Cerebellar cortex (tissue), 1 donor: ENCODE results near the gene CMSS1.
"Not testable (repeated sequence)": the region's sequence is repeated elsewhere in the genome, so short reads cannot be mapped to it uniquely, and the experiment has no call there.

ENCODE experiments used
- DNase-seq: peaks from one replicate; pipeline ENCODE4 v3.0.0-alpha.2; 2015; ENCODE audit warnings: low spot score

The CMSS1 gene

DNA sequence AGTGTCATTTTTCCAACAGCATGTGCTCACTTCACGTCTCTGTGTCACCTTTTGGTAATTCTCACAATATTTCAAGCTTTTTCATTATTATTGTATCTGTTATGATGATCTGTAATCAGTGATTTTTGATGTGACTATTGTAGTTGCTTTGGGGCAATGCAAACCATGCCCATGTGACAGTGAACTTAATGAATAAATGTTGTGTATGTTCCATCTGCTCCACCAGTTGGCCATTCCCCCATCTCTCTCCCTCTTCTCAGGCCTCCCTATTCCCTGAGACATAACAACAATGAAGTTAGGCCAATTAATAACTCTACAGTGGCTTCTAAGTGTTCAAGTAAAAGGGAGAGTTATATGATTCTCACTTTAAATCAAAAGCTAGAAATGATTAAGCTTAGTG, 410.6 kb downstream of the CMSS1 start:
- DNase-seq = no peak

DNA sequence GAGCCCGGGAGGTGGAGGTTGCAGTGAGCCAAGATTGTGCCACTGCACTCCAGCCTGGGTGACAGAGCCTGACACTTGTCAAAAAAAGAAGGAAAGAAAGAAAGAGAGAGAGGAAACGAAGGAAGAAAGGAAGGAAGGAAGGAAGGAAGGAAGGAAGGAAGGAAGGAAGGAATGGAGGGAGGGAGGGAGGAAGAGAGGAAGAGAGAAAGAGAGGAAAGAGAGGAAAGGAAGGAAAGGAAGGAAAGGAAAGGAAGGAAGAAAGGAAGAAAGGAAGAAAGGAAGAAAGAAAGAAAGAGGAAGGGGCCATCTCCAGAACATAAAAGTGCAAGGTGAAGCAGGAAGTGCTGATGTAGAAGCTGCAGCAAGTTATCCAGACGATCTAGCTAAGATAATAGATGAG, 411.5 kb downstream of the CMSS1 start:
- not testable (repeated sequence) for DNase-seq

DNA sequence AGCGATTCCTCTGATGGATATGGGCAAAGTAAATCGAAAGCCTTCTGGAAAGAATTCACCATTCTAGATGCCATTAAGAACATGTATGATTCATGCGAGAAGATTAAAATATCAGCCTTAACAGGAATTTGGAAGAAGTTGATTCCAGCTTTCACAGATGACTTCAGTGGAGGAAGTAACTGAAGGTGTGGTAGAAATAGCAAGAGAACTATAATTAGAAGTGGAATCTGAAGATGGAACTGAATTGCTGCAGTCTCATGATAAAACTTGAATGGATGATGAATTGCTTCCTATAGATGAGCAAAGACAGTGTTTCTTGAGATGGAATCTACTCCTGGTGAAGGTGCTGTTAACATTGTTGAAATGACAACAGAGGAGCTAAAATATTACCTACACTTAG, 413.0 kb downstream of the CMSS1 start:
- no peak for DNase-seq
